Measurements from ENCODE around the gene NANS.

The NANS gene

DNA sequence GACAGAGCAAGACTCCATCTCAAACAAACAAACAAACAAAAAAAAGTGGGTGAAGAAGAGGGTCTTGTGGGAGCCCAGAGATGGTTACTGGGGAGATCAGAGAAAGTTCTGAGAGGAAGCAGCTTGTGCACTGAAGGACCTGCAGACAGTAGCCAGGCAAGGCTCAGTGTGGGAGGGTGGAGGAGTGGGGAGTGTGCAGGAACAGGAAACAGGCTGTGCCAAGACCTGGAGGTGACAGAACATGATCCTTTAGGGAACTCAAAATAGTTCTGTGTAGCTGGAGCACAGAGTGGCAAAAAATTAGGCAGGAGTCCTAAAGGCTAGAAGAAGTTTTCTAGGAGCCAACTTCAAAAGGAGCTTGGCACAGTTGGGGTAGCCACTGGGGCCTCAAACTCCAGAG, 19.2 kb upstream of the NANS start:
- DNase-seq (ENCODE audit: low spot score), result no peak
- no peak for FAIRE-seq

GRCh38 chr9:98038958-98039357, 17.6 kb upstream of the NANS start:
- no peak for FAIRE-seq

DNA sequence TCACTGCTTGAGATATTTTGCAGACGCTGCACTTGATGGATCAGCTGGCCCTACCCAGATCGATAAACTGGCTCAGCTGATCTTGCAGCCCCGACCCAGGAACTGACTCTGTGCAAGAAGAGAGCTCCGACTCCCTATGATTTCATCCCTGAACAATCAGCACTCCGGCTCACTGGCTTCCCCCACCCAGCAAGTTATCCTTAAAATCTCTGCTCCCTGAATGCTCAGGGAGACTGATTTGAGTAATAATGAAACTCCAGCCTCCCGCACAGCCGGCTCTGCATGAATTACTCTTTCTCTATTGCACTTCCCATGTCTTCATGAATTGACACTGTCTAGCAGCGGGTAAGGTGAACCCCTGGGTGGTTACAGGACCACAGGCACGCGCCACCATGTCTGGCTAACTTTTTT, 16.9 kb upstream of the NANS start:
- FAIRE-seq (no peak), DNase-seq (ENCODE audit: low spot score) (no peak)

More at GRCh38 chr9:98038958-98039357, 17.6 kb upstream of the NANS start:
- no peak for DNase-seq (ENCODE audit: low spot score)

GRCh38 chr9:98040212-98040611, 16.3 kb upstream of the NANS start:
- FAIRE-seq (no peak), DNase-seq (ENCODE audit: low spot score) (no peak)

GRCh38 chr9:98043915-98044314, 12.6 kb upstream of the NANS start:
- no peak for DNase-seq (ENCODE audit: low spot score)
- no peak for FAIRE-seq

DNA sequence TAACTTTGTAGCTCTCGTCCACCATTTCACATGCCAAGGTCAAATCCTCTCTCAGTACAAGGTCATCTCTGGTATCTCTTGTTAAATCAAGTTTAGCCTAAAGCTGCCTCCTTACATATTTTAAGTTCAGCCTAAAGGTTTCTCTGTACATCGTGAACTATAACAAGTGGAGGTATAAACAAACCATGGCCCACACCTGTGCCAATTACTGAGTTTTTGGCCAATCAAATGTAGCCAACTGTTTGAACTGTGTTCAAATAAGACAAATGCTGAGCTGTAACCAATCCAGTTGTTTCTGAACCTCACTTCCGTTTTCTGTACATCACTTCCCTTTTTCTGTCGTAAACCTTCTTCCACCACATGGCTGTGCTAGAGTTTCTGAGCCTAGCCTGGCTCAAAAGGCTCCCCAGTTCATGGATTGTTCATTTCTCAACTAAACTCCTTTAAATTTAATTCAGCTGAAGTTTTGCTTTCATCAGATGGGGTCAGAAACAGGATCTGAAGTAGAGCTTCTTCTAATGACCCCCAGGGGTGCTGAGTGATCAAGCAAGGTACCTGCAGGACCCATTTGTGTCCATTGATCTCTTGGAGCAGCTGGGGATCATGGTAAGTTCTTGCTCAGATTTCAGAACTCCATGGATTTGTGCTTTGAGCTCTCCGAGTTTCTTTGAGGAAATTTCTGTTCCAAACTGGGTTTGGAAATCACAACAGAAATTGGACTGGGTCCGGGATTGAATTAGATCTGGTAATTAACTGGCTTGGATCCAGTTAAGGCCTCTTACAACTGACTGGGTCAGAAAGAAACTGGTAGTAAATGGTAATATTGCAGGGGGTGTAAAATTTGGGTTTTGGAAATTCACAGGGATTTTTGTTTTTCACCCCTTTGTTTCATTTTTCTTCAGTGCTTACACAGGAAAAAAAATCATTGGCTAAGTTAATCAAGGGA, 11.0 kb upstream of the NANS start:
- FAIRE-seq (no peak), DNase-seq (ENCODE audit: low spot score) (no peak)

DNA sequence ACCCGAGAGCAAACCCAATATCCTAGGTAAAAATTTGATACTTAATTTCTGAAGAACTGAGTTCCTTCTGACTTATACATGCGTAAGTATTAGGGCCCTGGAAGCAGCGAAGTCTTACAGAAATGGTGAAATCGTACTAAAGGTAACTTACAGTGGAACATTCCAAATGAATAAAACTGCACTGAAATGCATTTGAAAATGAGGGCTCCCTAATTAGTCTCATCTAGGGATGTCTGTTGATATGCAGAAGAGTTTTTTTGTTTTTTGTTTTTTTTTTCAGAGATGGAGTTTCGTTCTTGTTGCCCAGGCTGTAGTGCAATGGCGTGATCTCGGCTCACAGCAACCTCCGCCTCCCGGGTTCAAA, 10.4 kb upstream of the NANS start:
- FAIRE-seq, result no peak
- DNase-seq (ENCODE audit: low spot score), result no peak

DNA sequence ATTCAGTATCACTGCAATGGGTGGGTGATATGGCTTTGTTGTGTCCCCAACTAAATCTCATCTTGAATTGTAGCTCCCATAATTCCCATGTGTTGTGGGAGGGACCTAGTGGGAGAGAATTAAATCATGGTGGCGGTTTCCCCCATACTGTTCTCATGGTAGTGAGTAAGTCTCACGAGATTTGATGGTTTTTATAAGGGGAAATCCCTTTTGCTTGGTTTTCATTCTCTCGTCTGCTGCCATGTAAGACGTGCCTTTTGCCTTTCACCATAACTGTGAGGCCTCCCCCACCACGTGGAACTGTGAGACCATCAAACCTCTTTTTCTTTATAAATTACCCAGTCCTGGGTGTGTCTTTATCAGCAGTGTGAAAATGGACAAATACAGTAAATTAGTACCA, 9.5 kb upstream of the NANS start:
- DNase-seq (ENCODE audit: low spot score) (no peak), FAIRE-seq (no peak)

GRCh38 chr9:98049288-98050072, 7.1 kb upstream of the NANS start:
- DNase-seq (ENCODE audit: low spot score) (no peak), FAIRE-seq (no peak)

DNA sequence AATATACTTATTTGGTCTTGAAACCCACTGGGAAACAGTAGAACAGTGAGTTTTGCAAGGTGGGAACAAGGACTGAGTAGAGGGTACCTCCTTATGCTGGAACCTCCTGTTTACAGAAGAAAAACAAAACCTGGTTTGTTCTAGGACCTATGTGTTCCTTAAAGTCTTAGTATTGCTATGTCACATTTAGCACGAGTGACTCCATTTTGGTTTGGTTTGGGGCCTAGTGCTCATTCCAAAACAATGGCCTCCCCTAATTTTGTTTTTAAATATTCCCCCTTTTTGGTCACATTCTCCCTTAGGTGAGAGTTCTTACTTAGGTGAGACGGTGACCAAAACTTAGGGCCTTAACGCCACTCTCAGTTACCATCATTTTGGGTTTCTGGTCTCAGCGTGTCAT, 6.2 kb upstream of the NANS start:
- DNase-seq (ENCODE audit: low spot score) (no peak), FAIRE-seq (no peak)

DNA sequence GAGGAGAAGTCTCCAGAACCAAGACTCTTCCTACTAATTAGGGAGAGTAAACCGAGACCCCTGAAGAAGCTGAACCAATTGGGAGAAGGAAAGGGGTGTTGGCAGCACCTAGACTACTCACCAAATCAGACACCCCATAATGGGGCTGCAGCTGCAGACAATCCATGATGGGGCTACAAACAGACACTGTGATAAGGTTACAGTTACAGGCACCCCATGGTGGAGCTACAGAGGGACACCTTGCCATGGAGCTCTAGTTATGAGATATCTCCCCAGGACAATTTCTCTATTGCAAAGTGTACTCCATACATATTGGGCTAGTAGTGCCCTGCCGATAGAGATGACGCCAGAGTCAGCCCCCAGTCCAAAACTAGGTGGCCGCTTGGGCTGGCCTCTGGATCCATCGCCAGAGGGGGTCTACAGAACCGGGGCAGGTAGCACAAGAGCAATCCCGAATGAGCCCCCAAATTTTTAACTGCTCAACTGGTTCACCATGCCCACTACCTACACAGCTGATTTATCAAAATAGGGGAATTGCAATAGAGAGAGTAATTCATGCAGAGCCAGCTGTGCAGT, 2.1 kb upstream of the NANS start:
- FAIRE-seq (no peak), DNase-seq (ENCODE audit: low spot score) (no peak)

DNA sequence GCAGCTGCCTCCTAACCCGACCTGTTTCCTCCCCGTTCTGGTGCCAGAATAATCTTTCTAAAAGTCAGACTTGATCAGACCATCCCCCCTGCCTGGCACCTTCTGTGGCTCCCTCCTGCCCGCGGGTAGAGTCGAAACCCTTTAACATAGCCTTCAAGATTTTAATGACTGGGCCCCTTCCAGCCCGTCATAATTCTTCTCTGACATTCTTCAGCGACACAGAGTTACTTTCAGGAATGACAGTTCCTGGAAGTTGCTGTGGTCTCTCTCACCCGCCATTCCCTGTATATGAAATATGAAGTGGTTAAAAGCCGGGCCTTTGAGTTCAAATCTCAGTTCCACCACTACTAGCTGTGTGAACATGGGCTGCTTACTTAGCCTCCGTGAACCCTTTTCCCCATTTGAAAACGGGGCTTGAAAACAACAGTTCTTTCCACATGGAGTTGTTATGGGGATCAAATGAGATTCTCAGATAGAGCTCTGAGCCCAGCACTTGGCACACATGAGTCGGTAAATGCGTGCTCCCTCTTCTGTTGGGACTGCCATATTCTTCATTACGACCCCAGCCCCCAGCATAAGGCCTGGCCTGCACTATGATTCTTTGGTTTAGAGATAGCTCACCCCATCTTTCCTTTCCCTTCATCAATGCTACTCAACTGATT, 737 bp downstream of the NANS start:
- peak; percentile 20 for DNase-seq (ENCODE audit: low spot score)
- no peak for FAIRE-seq

- no peak for DNase-seq (ENCODE audit: low spot score)
- no peak for FAIRE-seq
These were observed 5.6 kb downstream of the NANS start for GRCh38 chr9:98062161-98062560.

GRCh38 chr9:98064623-98065392, 8.3 kb downstream of the NANS start:
- FAIRE-seq (no peak), DNase-seq (ENCODE audit: low spot score) (no peak)

DNA sequence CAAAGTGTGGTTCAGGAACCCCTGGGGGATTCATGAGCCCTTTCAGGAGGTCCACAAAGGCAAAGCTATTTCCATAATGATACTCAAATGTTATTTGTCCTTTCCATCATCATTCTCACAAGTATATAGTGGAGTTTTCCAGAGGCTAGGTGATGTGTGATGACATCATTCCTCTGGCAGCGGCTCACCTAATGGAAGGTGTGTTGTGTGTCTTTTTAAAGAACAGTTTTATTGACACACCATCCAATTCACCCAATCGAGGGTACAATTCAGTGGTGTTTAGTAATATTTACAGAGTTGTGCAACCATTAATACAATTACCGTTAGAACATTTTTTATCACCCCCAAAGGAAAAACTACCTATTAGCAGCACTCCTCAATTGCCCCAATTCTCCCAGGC, 9.7 kb downstream of the NANS start:
- FAIRE-seq, result no peak
- DNase-seq (ENCODE audit: low spot score), result no peak

GRCh38 chr9:98067184-98067583, 10.7 kb downstream of the NANS start:
- no peak for DNase-seq (ENCODE audit: low spot score)
- no peak for FAIRE-seq

DNA sequence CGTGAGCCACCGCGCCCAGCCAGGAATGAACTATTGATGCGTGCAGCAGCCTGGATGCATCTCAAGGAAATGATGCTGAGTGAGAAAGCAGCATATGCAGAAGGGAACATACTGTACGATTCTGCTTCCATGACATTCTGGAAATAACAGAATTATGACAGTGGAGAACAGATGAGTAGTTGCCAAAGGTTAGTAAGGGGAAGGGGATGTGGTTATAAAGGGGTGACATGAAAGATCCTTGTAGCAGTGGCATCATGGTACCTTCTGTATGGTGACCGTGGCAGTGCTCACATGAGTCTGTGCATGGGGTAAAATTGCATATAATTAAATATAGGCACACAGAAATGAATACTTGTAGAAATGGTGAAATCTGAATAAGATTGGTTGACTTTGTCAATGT, 13.0 kb downstream of the NANS start:
- DNase-seq (ENCODE audit: low spot score) (no peak), FAIRE-seq (no peak)

- FAIRE-seq (no peak), DNase-seq (ENCODE audit: low spot score) (no peak)
These were observed 14.2 kb downstream of the NANS start for GRCh38 chr9:98070704-98071103.

- DNase-seq (ENCODE audit: low spot score), result no peak
These were observed 15.2 kb downstream of the NANS start for GRCh38 chr9:98071737-98072136.

DNA sequence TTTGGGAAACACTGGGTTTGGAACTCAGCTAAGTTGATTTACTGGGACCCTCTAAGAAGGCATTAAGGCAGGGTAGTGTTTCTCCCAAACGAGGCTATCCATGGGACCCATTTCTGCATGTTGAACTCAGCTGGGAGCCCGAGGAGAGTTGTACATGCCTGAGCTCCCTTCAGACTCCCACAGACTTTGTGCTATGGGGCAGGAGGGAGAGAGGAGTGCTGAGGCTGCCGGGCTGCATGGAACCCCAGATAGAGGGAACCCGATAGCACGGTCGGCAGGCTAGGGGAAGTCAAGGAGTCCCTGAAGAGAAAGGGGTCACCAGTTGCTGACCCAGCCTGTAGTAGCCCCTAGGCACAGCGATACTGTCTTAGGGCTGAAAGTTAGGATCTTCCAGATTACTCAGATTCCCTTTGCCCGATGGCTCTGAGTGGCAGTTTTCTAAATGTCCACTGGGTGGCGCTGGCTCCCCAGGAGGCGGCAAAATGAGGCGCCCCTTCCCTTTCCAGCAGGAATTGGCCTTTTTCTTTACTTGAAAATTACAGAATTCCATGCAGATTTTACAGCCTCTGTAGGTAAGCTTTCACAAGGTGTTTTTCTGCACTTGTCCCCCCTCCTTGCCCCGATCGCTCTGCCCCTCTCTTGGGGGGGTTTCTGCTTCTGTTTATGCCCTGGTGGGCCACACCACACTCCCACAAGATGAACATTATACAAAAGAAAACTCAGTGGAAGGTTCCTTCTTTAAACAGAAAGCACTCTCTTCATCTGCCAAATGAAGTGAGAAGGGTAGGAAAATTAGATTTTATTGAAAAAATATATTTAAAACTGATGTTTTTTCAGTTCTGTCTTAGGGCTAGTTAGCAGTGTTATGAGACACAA, 17.8 kb downstream of the NANS start:
- no peak for FAIRE-seq
- DNase-seq (ENCODE audit: low spot score), result no peak

More at GRCh38 chr9:98071737-98072136, 15.2 kb downstream of the NANS start:
- no peak for FAIRE-seq

Data from RCC 7860 (cell line).